Effector CD8-positive, alpha-beta T cell (primary cell): ENCODE results near the gene BLTP3B.
A peak's percentile ranks its signal among the peaks of the same experiment; 100 is the strongest.

Experiments used
- DNase-seq: peaks from one replicate; lab custom pipeline; 2025; lab: John Stamatoyannopoulos, UW

BLTP3B gene

GRCh38 chr12:100164153-100164704, 21.6 kb upstream of the BLTP3B start:
- no peak for DNase-seq

GRCh38 chr12:100163416-100164152, 20.9 kb upstream of the BLTP3B start:
- DNase-seq, result peak; percentile 39

- DNase-seq, result no peak
These were observed 16.9 kb upstream of the BLTP3B start for GRCh38 chr12:100159391-100160104.

DNA sequence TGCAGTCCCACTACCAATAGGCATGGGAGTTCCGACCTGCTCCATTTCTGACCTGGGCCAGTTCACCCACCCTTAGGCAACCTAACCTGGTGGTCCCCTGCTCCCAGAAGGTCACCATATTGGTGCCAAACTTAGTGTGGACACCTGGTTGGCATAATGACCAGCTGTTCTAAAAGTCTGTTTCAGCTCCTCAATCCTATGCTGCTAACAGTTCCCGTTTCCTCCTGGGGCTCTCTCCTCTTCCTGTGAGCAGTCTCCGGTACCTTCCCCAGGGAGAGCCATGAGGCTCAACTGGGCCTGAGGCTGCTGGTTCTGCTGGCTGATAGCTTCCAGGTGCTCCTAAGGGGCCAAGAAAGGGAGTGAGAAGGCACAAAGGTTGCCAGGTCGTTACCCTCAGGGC, 15.9 kb upstream of the BLTP3B start:
- no peak for DNase-seq

DNA sequence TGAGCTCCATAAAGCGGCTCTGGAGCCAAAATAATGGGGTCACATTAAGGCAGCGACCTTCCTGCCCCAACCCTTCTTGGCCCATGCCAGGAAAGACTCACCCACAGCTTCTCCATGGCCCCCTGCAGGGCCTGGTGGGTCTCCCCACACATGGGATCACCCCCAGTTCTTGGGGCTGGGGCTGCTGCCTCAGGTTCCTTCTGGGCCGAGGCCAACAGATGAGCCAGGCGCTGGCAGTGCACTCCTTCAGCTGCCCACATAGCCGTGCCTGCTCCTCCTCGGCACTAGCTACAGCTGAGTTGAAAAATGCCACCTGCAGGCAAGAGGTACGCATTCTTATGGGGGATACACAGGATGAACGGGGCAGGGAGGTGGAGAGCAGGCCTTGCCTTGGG, 14.8 kb upstream of the BLTP3B start:
- DNase-seq, result no peak

DNA sequence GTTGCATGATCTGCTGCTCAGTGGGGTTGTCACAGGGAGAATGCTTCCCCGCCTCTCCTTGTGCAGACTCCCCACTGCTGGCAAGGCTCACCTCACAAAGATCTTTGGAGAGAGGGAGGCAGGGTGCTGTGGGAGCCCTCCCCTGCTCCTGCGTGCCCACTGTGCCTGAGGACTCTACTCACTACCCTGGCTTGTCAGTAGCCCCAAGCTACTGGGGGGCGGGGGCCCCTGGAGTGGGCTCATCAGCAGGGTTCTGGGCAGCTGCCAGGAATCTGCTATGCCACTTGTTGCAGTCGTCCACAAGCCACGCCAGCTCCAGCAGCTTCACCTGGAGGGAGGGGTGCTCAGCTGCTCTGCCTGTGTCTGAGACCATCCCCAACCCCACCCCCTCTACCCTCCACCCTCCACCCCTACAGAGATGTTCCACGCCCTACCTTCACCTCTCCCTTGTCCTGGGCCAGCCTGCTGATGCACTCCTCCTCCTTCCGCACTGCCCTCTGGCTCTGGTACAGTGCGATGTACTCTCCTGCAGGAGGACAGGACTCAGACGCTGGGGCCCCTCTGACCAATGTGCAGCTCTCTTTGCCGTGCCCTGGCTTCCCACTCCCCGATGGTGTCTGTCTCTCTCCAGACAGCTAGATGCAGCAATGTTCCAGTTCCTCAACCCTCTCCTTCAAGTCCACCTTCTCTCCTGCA, 14.2 kb upstream of the BLTP3B start:
- no peak for DNase-seq

DNA sequence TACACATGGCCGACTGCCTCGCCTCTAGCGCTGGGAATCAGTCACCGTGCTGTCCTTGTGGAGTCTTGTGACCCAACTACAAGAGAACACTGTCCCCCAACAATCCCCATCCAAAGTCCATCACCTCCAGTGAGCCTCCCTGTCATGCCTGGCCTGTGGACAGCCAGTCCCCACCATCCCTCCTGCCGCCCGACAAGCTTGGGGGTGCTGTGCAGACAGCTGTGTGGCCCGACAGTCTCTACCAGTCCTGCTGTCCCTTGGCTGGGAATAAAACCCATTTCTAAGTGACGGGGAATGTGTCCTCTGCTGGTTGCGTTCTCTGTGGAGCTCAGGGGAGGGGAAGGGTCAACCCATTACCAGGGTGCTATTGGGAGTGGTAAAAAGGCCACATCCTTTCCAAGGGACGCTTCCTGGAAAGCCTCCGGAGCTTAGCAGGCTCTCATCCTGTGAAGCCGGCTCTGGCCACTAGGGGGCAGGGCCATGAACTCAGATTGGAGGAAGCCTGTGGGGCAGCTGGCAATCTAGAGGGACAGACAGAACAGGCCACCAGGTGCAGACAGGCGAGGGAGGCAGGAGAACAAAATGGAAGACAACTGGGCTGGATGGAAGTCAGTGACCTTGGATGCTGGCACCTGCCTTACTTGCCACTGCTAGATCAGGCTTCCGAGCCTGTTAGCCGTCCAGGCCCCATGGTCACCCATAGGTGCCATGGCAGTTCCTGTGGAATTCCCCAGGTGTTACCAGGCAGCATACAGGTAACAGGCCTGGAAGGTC, 12.0 kb upstream of the BLTP3B start:
- DNase-seq, result peak; percentile 58

DNA sequence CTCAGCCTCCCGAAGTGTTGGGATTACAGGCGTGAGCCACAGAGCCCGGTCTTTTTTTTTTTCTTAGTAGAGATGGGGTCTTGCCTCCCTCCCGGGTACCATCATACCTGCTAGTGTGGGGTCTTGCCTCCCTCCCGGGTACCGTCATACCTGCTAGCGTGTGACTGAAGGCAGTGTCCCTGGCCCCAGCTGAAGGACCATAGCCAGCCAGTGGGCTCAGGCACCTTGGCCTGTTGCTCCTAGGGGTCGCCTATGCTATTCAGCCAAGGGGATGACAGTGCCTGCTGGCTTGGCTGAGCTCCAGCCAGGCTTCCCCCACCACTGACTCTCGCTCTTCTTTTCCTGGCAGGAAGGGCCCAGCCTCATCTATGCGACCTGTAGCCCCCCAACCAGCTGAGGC, 10.5 kb upstream of the BLTP3B start:
- no peak for DNase-seq

- DNase-seq, result no peak
These were observed 9.1 kb upstream of the BLTP3B start for GRCh38 chr12:100151769-100152168.

GRCh38 chr12:100146252-100146651, 3.6 kb upstream of the BLTP3B start:
- DNase-seq, result no peak

- no peak for DNase-seq
These were observed 3.0 kb upstream of the BLTP3B start for GRCh38 chr12:100145643-100146042.

GRCh38 chr12:100141998-100142850, 450 bp downstream of the BLTP3B start:
- peak; percentile 29 for DNase-seq

GRCh38 chr12:100141666-100141997, 1.0 kb downstream of the BLTP3B start:
- DNase-seq, result no peak

DNA sequence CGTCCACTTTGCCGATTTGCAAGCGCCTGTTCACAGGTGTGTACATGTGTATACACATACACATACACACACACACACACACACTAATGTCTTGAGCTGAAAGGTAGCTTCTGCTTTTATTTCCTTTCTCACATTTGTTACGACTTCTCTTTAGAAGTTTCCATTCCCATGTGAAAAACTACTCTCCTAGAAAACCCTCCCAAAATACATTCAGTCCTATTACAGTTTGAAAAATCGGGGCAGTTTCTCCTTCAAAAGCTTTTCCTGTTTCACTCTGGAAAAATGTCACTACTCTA, 3.9 kb downstream of the BLTP3B start:
- no peak for DNase-seq

DNA sequence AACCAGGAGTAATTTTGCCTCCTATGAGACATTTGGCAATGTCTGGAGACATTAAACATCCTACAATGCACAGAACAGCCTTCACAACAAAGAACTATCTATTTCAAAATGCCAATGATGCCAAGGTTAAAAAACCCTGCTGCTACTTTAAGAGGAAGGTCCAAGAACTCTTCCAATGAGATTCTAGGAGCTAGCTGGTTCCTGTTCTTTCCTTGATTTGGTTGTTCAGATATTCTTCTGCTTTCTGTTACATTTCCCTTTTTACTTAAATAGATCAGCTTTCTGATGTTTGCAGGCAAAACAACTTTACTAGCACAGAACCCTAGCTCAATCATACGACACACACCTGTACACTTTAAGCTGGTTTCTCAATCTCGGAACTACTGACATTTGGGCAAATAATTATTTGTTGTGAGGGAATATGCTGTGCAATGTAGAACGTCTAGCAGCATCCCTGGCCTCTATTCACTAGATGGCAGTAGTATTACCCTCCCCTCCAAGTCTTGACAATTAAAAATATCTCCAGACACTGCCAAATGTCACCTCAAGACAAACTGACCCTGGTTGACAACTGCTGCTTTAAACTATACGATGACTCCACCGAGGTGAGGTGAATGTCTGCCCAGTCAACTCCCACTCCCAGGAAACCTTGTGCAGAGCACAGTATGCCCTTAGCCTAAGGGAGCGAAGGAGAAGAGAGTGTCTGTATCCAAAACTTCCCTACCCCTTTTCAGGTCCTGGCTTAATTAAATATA, 4.4 kb downstream of the BLTP3B start:
- no peak for DNase-seq

- no peak for DNase-seq
These were observed 9.5 kb downstream of the BLTP3B start for GRCh38 chr12:100133200-100133599.

- no peak for DNase-seq
These were observed 14.2 kb downstream of the BLTP3B start for GRCh38 chr12:100128512-100128908.

DNA sequence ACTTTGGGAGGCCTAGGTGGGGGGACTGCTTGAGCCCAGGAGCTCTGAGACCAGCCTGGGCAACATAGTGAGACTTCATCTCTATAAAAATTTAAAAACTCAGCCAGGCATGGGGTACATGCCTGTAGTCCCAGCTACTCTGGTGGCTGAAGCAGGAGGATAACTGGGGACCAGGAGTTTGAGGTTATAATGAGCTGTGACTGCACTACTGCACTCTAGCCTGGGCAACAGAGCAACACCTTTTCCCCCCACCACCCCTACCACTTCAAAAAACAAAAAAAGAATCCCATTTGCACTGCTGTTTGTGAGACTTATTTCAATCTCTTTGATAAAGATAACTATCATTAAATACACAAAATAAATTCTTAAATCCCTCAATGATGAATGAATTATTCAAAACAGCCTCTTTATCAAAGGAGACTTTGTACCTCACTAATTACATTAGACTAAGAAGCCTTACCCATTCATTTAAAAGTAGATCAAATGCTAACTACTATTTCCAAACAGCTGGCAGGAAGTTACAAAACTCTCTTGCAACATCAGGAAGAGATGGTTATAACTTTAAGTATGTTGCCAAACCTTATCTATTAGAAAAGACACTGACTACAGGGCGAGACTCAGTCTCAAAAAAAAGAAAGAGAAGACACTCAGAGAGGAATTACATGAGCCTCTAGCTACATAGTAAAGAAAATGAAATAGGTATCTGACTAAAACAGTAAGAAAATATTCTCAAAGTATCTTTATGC, 14.7 kb downstream of the BLTP3B start:
- DNase-seq, result no peak

GRCh38 chr12:100123316-100124095, 19.2 kb downstream of the BLTP3B start:
- no peak for DNase-seq
